Measurements from ENCODE around the gene BRIP1.

DNA sequence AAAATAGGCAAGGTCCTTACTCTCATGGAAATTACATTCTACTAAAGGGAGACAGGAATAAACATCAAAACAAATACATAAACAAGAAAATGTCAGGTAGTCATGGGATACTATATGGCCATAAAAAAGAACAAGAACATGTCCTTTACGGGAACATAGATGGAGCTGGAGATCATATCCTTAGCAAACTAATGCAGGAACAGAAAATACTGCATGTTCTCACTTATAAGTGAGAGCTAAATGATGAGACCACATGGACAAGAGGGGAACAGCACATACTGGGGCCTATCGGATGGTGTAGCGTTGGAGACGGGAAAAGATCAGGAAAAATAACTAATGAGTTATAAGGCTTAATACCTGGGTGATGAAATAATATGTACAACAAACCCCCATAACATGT, 69.1 kb downstream of the BRIP1 start:
- TF ChIP-seq YY1 (IDR thresholded peaks at IDR 0.05; ENCODE audit: low read depth) (no peak), POLR2AphosphoS5 (IDR thresholded peaks at IDR 0.05; ENCODE audit: low read depth, low read length) (no peak), CTCF (IDR thresholded peaks at IDR 0.05) (no peak), SIN3A (IDR thresholded peaks at IDR 0.05; ENCODE audit: borderline replicate concordance, low read depth, low read length) (no peak), RCOR1 (IDR thresholded peaks at IDR 0.05; ENCODE audit: low read length) (no peak), MEF2A (IDR thresholded peaks at IDR 0.05; ENCODE audit: borderline replicate concordance, low read depth) (no peak), NFIC (IDR thresholded peaks at IDR 0.05; ENCODE audit: borderline replicate concordance) (no peak), RAD21 (IDR thresholded peaks at IDR 0.05; ENCODE audit: low read length) (no peak), EZH2phosphoT487 (IDR thresholded peaks at IDR 0.05; ENCODE audit: borderline replicate concordance, low read depth) (no peak), EP300 (IDR thresholded peaks at IDR 0.05; ENCODE audit: borderline replicate concordance in 1 of 2, low read depth in 1 of 2, low read length in 1 of 2) (no peak), NRF1 (IDR thresholded peaks at IDR 0.05; ENCODE audit: low read depth, low read length) (no peak), MXI1 (IDR thresholded peaks at IDR 0.05; ENCODE audit: low read depth, low read length) (no peak), TAF1 (IDR thresholded peaks at IDR 0.05; ENCODE audit: borderline replicate concordance, low read depth, low read length) (no peak), SMC3 (IDR thresholded peaks at IDR 0.05; ENCODE audit: low read depth, low read length) (no peak)

Measured in SK-N-SH (cell line).